Tibial nerve (tissue), 4 donors: Measurements from ENCODE around the gene KDM5B. TPM values are rescaled to one million over a fixed set of nuclear protein-coding genes. Genes with fewer than 3 reads are reported as not detected.
"Not testable (repeated sequence)": the region's sequence is repeated elsewhere in the genome, so short reads cannot be mapped to it uniquely, and the experiment has no call there.

Source experiments
- DNase-seq, 2 donors: peaks; one replicate each; pipeline ENCODE4 v3.0.0-alpha.2; 2019; ENCODE audit warnings: low spot score in 2 of 2
- H3K27ac ChIP-seq, 4 donors: fragments of 200-600 bp; sonication (generic) in 3 of 4; one replicate each; pipeline ENCODE4 v1.5.1; 2017 to 2019; ENCODE audit warnings: mild to moderate bottlenecking in 1 of 4
- H3K27me3 ChIP-seq, 2 donors: fragments of 200-600 bp; sonication (generic) in 1 of 2; one replicate each; pipeline versions ENCODE4 v1.5.1 to v1.6.0; 2017 to 2019
- H3K36me3 ChIP-seq, 3 donors: fragments of 200-600 bp; sonication (generic); one replicate each; pipeline ENCODE4 v1.5.1; 2018 to 2019
- H3K4me1 ChIP-seq, 4 donors: fragments of 200-600 bp; sonication (generic) in 3 of 4; one replicate each; pipeline ENCODE4 v1.5.1; 2017 to 2019
- H3K4me3 ChIP-seq, 4 donors: fragments of 200-600 bp; sonication (generic) in 3 of 4; one replicate each; pipeline ENCODE4 v1.5.1; 2017 to 2019; ENCODE audit warnings: mild to moderate bottlenecking in 1 of 4, moderate library complexity in 1 of 4
- H3K9me3 ChIP-seq, 4 donors: fragments of 200-600 bp; sonication (generic) in 3 of 4; one replicate each; pipeline ENCODE4 v1.5.1; 2017 to 2019
- EP300 ChIP-seq, 2 donors: sonication (generic); formaldehyde crosslinking; IDR thresholded peaks; one replicate each; pipeline ENCODE4 v1.6.1; 2017; ENCODE audit warnings: antibody characterized with exemption in 2 of 2, mild to moderate bottlenecking in 1 of 2
- POLR2A ChIP-seq, 2 donors: fragments of 450-650 bp; IDR thresholded peaks; one replicate each; pipeline ENCODE4 v1.6.1; 2017; ENCODE audit warnings: antibody characterized with exemption in 2 of 2, mild to moderate bottlenecking in 2 of 2, moderate library complexity in 2 of 2
- WGBS, 2 donors: methylation state at CpG; one replicate each; pipeline ENCODE4 v1.1.5; 2018; 5-methylcytosine and 5-hydroxymethylcytosine counted together
- total RNA-seq, 4 donors: library from RNA; depleted of rRNA; stranded (reverse); fragments of >200 nt; gene quantifications; one replicate each; pipeline ENCODE4 v1.1.0, GENCODE V29; 2016
- TF ChIP-seq, protein P1 (sequence below), 5 experiments: fragments of 200-600 bp in 3 of 5; fragments of 450-650 bp in 2 of 5; sonication (generic) in 3 of 5; IDR thresholded peaks; one replicate each; pipeline ENCODE4 v1.5.1; 2016 to 2019; ENCODE audit warnings: antibody characterized with exemption in 5 of 5, mild to moderate bottlenecking in 3 of 5, moderate library complexity in 2 of 5

KDM5B gene
- total RNA-seq, 4 donors from 2014 or later = 39.8 to 61.5 (median 41.2) TPM

GRCh38 chr1:202716654-202717053 is 91.6 kb downstream of the KDM5B start:
- Histone ChIP-seq H3K36me3 (no peaks in the 10 kb centered on the region), H3K4me1 (peaks cover 0 to 7% (median 0%) of the 10 kb centered on the region in 4 donors), H3K27ac (no peak overlapping the region), H3K27me3 (peaks cover 0 to 18% of the 10 kb centered on the region in 2 donors), H3K9me3 (no peaks in the 10 kb centered on the region), H3K4me3 (no peak overlapping the region)
- TF ChIP-seq EP300 (IDR thresholded peaks at IDR 0.05) = no peak
- TF ChIP-seq, protein P1, sequence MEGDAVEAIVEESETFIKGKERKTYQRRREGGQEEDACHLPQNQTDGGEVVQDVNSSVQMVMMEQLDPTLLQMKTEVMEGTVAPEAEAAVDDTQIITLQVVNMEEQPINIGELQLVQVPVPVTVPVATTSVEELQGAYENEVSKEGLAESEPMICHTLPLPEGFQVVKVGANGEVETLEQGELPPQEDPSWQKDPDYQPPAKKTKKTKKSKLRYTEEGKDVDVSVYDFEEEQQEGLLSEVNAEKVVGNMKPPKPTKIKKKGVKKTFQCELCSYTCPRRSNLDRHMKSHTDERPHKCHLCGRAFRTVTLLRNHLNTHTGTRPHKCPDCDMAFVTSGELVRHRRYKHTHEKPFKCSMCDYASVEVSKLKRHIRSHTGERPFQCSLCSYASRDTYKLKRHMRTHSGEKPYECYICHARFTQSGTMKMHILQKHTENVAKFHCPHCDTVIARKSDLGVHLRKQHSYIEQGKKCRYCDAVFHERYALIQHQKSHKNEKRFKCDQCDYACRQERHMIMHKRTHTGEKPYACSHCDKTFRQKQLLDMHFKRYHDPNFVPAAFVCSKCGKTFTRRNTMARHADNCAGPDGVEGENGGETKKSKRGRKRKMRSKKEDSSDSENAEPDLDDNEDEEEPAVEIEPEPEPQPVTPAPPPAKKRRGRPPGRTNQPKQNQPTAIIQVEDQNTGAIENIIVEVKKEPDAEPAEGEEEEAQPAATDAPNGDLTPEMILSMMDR (IDR thresholded peaks at IDR 0.05) = no peak
- no peak for TF ChIP-seq POLR2A (IDR thresholded peaks at IDR 0.05)
- DNase-seq = no peak
- 79 to 96% methylated on average over 2 of the region's 2 CpGs for WGBS, 2 donors

- Histone ChIP-seq H3K27me3 (peaks cover 0 to 43% of the 10 kb centered on the region in 2 donors), H3K4me1 (peaks cover 0 to 15% (median 12%) of the 10 kb centered on the region in 4 donors)
- not testable (repeated sequence) for H3K4me3 ChIP-seq, H3K9me3 ChIP-seq, H3K36me3 ChIP-seq, H3K27ac ChIP-seq, DNase-seq
- 100% methylated on average over 1 of the region's 1 CpG for WGBS, 2 donors
Measured at GRCh38 chr1:202714202-202714601, 94.0 kb downstream of the KDM5B start.

DNA sequence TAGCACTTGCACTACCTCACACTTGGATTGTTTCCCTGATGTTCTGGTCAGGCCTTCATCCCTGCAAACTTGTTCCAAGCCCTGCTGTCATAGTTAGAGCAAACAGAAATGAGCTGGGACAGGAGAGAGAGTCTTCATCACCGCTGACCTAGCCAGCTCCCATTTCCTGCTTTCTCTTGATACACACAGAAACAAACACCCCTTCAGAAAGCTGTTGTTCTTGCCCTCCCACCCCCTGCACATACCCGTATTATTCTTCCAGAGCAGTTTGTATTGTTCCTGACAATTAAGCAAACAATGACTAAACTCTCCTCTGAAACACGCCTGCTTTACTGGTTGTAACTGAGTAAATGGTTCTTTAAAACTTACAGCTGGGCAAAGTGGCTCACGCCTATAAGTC is 95.1 kb downstream of the KDM5B start:
- TF ChIP-seq EP300 (IDR thresholded peaks at IDR 0.05) (no peak), POLR2A (IDR thresholded peaks at IDR 0.05) (no peak)
- TF ChIP-seq, protein P1 (IDR thresholded peaks at IDR 0.05) = no peak
- WGBS, 2 donors = 43 to 51% methylated on average over 4 of the region's 4 CpGs
- DNase-seq = no peak

GRCh38 chr1:202711949-202712635 is 96.1 kb downstream of the KDM5B start:
- 60 to 70% methylated on average over 9 of the region's 9 CpGs for WGBS, 2 donors
- Histone ChIP-seq H3K27me3 (peaks cover 2 to 64% of the 10 kb centered on the region in 2 donors), H3K36me3 (no peaks in the 10 kb centered on the region), H3K4me1 (peaks cover 0 to 18% (median 12%) of the 10 kb centered on the region in 4 donors), H3K9me3 (no peaks in the 10 kb centered on the region), H3K27ac (no peak overlapping the region), H3K4me3 (no peak overlapping the region)
- no peak for DNase-seq
- TF ChIP-seq, protein P1 (IDR thresholded peaks at IDR 0.05) = no peak
- TF ChIP-seq POLR2A (IDR thresholded peaks at IDR 0.05) = no peak
- no peak for TF ChIP-seq EP300 (IDR thresholded peaks at IDR 0.05)

More for the DNA sequence above, 95.1 kb downstream of the KDM5B start:
- no peaks in the 10 kb centered on the region for H3K36me3 ChIP-seq
- no peak overlapping the region for H3K27ac ChIP-seq
- H3K9me3 ChIP-seq = no peaks in the 10 kb centered on the region
- H3K27me3 ChIP-seq = peaks cover 2 to 54% of the 10 kb centered on the region in 2 donors
- H3K4me1 ChIP-seq = peaks cover 0 to 18% (median 12%) of the 10 kb centered on the region in 4 donors
- H3K4me3 ChIP-seq = no peak overlapping the region

DNA sequence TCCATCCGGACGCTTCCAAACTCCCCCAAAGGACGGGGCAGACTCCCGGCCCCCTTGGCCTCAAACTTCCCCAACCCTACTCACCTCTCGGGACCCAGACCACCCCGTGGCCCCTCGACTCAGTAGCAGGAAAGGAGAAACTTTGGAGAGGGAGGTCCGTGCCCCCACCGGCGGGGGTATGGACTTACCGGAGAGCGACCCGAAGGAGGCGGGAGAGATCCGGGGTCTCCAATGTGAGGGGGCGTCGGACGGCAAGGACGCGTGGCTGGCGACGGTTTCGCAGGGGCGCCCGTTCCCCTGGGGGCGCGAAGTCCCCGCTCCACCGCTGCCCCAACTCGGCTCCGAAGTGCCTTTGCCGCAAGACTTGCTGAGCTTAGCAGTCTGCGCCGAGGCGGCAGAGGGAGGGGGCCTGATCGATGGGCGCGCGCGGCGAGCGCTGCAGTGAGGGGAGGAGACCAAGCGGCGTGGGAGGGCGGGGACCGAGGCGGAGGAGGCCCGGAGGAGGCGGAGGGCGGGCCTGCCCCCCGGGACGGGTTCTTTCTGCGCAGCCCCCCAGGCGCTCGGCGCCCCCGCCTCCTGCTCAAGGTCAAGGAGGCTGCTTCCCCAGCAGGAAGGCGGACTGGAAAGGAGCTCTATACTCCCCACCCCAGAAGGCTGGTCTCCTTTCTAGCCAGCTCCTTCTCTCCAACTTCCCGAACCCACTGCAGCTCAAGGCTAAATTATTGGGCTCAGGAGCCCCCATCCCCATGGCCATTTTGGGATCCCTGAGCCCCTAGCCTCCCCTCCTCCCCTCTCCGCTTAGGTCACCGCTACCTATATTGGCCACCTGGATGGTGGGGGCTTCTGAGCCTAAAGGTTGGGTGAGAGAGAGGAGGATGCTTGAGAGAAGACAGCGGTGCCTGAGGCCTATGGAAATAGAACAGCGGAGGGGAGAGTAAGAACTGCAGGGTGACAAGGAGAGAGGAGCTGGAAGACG is 97.9 kb downstream of the KDM5B start, which contains the start of gene SYT2:
Gene SYT2 (minus strand): TSS at position 385 of the 976 bp plus-strand sequence. CDS start 104,682 bp downstream, outside the sequence.
- H3K27ac ChIP-seq = no peak within 1 kb of the TSS
- no peaks in the 10 kb centered on the region for H3K9me3 ChIP-seq
- peaks cover 2 to 81% of the 10 kb centered on the region in 2 donors for H3K27me3 ChIP-seq
- H3K4me3 ChIP-seq = peak within 1 kb of the TSS in 2 of 4 donors; percentile 7 to 37
- WGBS, 2 donors = 5% methylated on average over 49 to 64 of the region's 64 CpGs
- H3K4me1 ChIP-seq = peaks cover 0 to 18% (median 12%) of the 10 kb centered on the region in 4 donors
- TF ChIP-seq POLR2A (IDR thresholded peaks at IDR 0.05) = no peak
- TF ChIP-seq, protein P1 (IDR thresholded peaks at IDR 0.05) = no peak
- H3K36me3 ChIP-seq = no peaks in the 10 kb centered on the region
- no peak for DNase-seq
